BLaER1 (cell line): ENCODE measurements around the gene MED7.
"Not testable (repeated sequence)": the region's sequence is repeated elsewhere in the genome, so short reads cannot be mapped to it uniquely, and the experiment has no call there.

ENCODE experiments used
- H3K27ac ChIP-seq: shearing (Covaris generic); formaldehyde crosslinking; 2 replicates; pipeline ENCODE4 v1.8.1; 2022
- H3K27me3 ChIP-seq: shearing (Covaris generic); formaldehyde crosslinking; 2 replicates; pipeline ENCODE4 v1.8.1; 2022
- H3K36me3 ChIP-seq: shearing (Covaris generic); formaldehyde crosslinking; 2 replicates; pipeline ENCODE4 v1.8.1; 2022
- H3K4me1 ChIP-seq: shearing (Covaris generic); formaldehyde crosslinking; 2 replicates; pipeline ENCODE4 v1.8.1; 2022
- H3K4me2 ChIP-seq: shearing (Covaris generic); formaldehyde crosslinking; 2 replicates; pipeline ENCODE4 v1.8.1; 2022
- H3K4me3 ChIP-seq: shearing (Covaris generic); formaldehyde crosslinking; 2 replicates; pipeline ENCODE4 v1.8.1; 2022
- H3K9ac ChIP-seq: shearing (Covaris generic); formaldehyde crosslinking; 2 replicates; pipeline ENCODE4 v1.8.1; 2022
- H3K9me3 ChIP-seq: shearing (Covaris generic); formaldehyde crosslinking; 2 replicates; pipeline ENCODE4 v1.8.1; 2022
- H4K20me1 ChIP-seq: shearing (Covaris generic); formaldehyde crosslinking; 2 replicates; pipeline ENCODE4 v1.8.1; 2022
- Cebpa-rat ChIP-seq: shearing (Covaris generic); IDR thresholded peaks from 2 replicates; pipeline ENCODE4 v1.8.1; 2022

MED7 gene

GRCh38 chr5:157142317-157143126 lies at the start of gene MED7:
Gene MED7 (minus strand): TSS chr5:157142865. CDS start chr5:157139431, 3,434 bp downstream.
- H3K36me3 ChIP-seq, result peaks cover 39% of the 10 kb centered on the region
- H3K27me3 ChIP-seq, result no peaks in the 10 kb centered on the region
- H4K20me1 ChIP-seq, result no peaks in the 10 kb centered on the region
- peaks cover 19% of the 10 kb centered on the region for H3K4me1 ChIP-seq
- H3K9me3 ChIP-seq, result peaks cover 37% of the 10 kb centered on the region
- peak within 1 kb of the TSS; percentile 96 for H3K27ac ChIP-seq
- peak within 1 kb of the TSS; percentile 97 for H3K9ac ChIP-seq
- peak within 1 kb of the TSS; percentile 93 for H3K4me2 ChIP-seq
- no peak for TF ChIP-seq Cebpa-rat
- H3K4me3 ChIP-seq, result peak within 1 kb of the TSS; percentile 96

GRCh38 chr5:157189223-157189622 lies 46.6 kb upstream of the MED7 start:
- H3K9ac ChIP-seq, result no peak overlapping the region
- no peaks in the 10 kb centered on the region for H4K20me1 ChIP-seq
- H3K4me3 ChIP-seq, result no peak overlapping the region
- H3K36me3 ChIP-seq, result no peaks in the 10 kb centered on the region
- H3K4me2 ChIP-seq, result no peak overlapping the region
- H3K27ac ChIP-seq, result no peak overlapping the region
- H3K27me3 ChIP-seq, result no peaks in the 10 kb centered on the region
- no peaks in the 10 kb centered on the region for H3K4me1 ChIP-seq
- no peak for TF ChIP-seq Cebpa-rat
- 0 out of 2 replicates have a peak, but pooled peaks cover 5% of the 10 kb centered on the region for H3K9me3 ChIP-seq

GRCh38 chr5:157188270-157188669 lies 45.6 kb upstream of the MED7 start:
- no peak overlapping the region for H3K9ac ChIP-seq
- no peak overlapping the region for H3K27ac ChIP-seq
- no peaks in the 10 kb centered on the region for H4K20me1 ChIP-seq
- H3K4me3 ChIP-seq, result no peak overlapping the region
- no peaks in the 10 kb centered on the region for H3K4me1 ChIP-seq
- H3K27me3 ChIP-seq, result no peaks in the 10 kb centered on the region
- 0 out of 2 replicates have a peak, but pooled peaks cover 5% of the 10 kb centered on the region for H3K9me3 ChIP-seq
- no peaks in the 10 kb centered on the region for H3K36me3 ChIP-seq
- H3K4me2 ChIP-seq, result no peak overlapping the region
- no peak for TF ChIP-seq Cebpa-rat

GRCh38 chr5:157187046-157187754 lies 44.5 kb upstream of the MED7 start:
- Histone ChIP-seq H3K4me2 (no peak overlapping the region), H3K4me1 (no peaks in the 10 kb centered on the region), H3K27ac (no peak overlapping the region), H3K9me3 (no peaks in the 10 kb centered on the region), H3K4me3 (no peak overlapping the region), H3K27me3 (no peaks in the 10 kb centered on the region), H3K36me3 (no peaks in the 10 kb centered on the region), H3K9ac (no peak overlapping the region), H4K20me1 (no peaks in the 10 kb centered on the region)
- no peak for TF ChIP-seq Cebpa-rat

- no peaks in the 10 kb centered on the region for H3K9me3 ChIP-seq
- H3K9ac ChIP-seq, result no peak overlapping the region
- H4K20me1 ChIP-seq, result no peaks in the 10 kb centered on the region
- no peaks in the 10 kb centered on the region for H3K36me3 ChIP-seq
- no peak overlapping the region for H3K4me2 ChIP-seq
- no peak overlapping the region for H3K27ac ChIP-seq
- H3K4me3 ChIP-seq, result no peak overlapping the region
- H3K4me1 ChIP-seq, result no peaks in the 10 kb centered on the region
- TF ChIP-seq Cebpa-rat, result no peak
- H3K27me3 ChIP-seq, result no peaks in the 10 kb centered on the region
Observed at GRCh38 chr5:157186309-157187045, 43.8 kb upstream of the MED7 start.

- H3K36me3 ChIP-seq, H3K4me2 ChIP-seq, H3K27me3 ChIP-seq, H3K4me1 ChIP-seq, H4K20me1 ChIP-seq, H3K9me3 ChIP-seq, H3K9ac ChIP-seq, H3K4me3 ChIP-seq, H3K27ac ChIP-seq: not testable (repeated sequence)
Observed at GRCh38 chr5:157185122-157185521, 42.5 kb upstream of the MED7 start.

GRCh38 chr5:157184117-157184670 lies 41.5 kb upstream of the MED7 start:
- Histone ChIP-seq H3K4me2 (no peak overlapping the region), H3K27me3 (no peaks in the 10 kb centered on the region), H3K4me3 (no peak overlapping the region)

GRCh38 chr5:157182143-157182757 lies 39.6 kb upstream of the MED7 start:
- H3K27me3 ChIP-seq, result no peaks in the 10 kb centered on the region
- H3K4me2 ChIP-seq, result no peak overlapping the region
- H4K20me1 ChIP-seq, result no peaks in the 10 kb centered on the region
- no peak for TF ChIP-seq Cebpa-rat
- H3K27ac ChIP-seq, result no peak overlapping the region
- no peak overlapping the region for H3K9ac ChIP-seq
- H3K9me3 ChIP-seq, result 0 out of 2 replicates have a peak, but pooled peaks cover 5% of the 10 kb centered on the region
- H3K36me3 ChIP-seq, result no peaks in the 10 kb centered on the region
- no peak overlapping the region for H3K4me3 ChIP-seq
- H3K4me1 ChIP-seq, result 0 out of 2 replicates have a peak, but pooled peaks cover 3% of the 10 kb centered on the region

More at GRCh38 chr5:157184117-157184670, 41.5 kb upstream of the MED7 start:
- Histone ChIP-seq H3K27ac (no peak overlapping the region), H3K9ac (no peak overlapping the region), H3K4me1 (no peaks in the 10 kb centered on the region), H3K36me3 (no peaks in the 10 kb centered on the region), H4K20me1 (no peaks in the 10 kb centered on the region), H3K9me3 (no peaks in the 10 kb centered on the region)
- TF ChIP-seq Cebpa-rat, result no peak
